ENCODE results near the gene ADORA2B.

DNA sequence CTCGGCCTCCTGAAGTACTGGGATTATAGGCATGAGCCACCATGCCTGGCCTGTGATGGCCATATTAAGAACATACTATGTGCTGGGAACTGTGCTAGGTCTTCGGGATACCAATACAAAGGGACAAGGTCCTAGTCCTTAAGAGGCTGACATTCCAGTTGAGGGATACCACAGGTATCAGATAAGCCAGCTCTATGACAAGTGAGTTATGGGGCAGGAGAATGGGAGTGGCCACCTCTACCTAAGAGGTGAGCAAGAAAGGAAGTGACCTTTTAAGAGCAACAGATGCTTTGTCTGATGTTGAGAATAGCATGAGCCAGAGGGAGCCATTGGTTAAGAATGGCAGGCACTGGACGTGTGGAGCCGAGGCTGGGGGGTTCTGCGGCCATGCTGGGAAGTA lies 27.0 kb downstream of the ADORA2B start:
- no peak for TF ChIP-seq ISL1 (CRISPR knock-in tag; IDR thresholded peaks at IDR 0.05)
- no peak for TF ChIP-seq OSR1 (CRISPR knock-in tag; IDR thresholded peaks at IDR 0.05)
- TF ChIP-seq ESRRG (CRISPR knock-in tag; IDR thresholded peaks at IDR 0.05) = no peak
- TF ChIP-seq, protein P1, sequence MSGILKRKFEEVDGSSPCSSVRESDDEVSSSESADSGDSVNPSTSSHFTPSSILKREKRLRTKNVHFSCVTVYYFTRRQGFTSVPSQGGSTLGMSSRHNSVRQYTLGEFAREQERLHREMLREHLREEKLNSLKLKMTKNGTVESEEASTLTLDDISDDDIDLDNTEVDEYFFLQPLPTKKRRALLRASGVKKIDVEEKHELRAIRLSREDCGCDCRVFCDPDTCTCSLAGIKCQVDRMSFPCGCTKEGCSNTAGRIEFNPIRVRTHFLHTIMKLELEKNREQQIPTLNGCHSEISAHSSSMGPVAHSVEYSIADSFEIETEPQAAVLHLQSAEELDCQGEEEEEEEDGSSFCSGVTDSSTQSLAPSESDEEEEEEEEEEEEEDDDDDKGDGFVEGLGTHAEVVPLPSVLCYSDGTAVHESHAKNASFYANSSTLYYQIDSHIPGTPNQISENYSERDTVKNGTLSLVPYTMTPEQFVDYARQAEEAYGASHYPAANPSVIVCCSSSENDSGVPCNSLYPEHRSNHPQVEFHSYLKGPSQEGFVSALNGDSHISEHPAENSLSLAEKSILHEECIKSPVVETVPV (CRISPR knock-in tag; IDR thresholded peaks at IDR 0.05) = no peak
- no peak for TF ChIP-seq GLIS3 (CRISPR knock-in tag; IDR thresholded peaks at IDR 0.05)
- TF ChIP-seq, protein P2, sequence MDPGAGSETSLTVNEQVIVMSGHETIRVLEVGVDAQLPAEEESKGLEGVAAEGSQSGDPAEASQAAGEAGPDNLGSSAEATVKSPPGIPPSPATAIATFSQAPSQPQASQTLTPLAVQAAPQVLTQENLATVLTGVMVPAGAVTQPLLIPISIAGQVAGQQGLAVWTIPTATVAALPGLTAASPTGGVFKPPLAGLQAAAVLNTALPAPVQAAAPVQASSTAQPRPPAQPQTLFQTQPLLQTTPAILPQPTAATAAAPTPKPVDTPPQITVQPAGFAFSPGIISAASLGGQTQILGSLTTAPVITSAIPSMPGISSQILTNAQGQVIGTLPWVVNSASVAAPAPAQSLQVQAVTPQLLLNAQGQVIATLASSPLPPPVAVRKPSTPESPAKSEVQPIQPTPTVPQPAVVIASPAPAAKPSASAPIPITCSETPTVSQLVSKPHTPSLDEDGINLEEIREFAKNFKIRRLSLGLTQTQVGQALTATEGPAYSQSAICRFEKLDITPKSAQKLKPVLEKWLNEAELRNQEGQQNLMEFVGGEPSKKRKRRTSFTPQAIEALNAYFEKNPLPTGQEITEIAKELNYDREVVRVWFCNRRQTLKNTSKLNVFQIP (CRISPR knock-in tag; IDR thresholded peaks at IDR 0.05; ENCODE audit: borderline replicate concordance, low read depth) = no peak
- no peak for TF ChIP-seq BACH2 (CRISPR knock-in tag; IDR thresholded peaks at IDR 0.05; ENCODE audit: borderline replicate concordance)
- no peak for TF ChIP-seq ARNTL (CRISPR knock-in tag; IDR thresholded peaks at IDR 0.05; ENCODE audit: borderline replicate concordance, low read depth)
- TF ChIP-seq, protein P3, sequence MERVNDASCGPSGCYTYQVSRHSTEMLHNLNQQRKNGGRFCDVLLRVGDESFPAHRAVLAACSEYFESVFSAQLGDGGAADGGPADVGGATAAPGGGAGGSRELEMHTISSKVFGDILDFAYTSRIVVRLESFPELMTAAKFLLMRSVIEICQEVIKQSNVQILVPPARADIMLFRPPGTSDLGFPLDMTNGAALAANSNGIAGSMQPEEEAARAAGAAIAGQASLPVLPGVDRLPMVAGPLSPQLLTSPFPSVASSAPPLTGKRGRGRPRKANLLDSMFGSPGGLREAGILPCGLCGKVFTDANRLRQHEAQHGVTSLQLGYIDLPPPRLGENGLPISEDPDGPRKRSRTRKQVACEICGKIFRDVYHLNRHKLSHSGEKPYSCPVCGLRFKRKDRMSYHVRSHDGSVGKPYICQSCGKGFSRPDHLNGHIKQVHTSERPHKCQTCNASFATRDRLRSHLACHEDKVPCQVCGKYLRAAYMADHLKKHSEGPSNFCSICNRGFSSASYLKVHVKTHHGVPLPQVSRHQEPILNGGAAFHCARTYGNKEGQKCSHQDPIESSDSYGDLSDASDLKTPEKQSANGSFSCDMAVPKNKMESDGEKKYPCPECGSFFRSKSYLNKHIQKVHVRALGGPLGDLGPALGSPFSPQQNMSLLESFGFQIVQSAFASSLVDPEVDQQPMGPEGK (CRISPR knock-in tag; IDR thresholded peaks at IDR 0.05; ENCODE audit: borderline replicate concordance) = no peak
- no peak for TF ChIP-seq ZC3H10 (CRISPR knock-in tag; IDR thresholded peaks at IDR 0.05)
